H1 (cell line): ENCODE results near the gene MAPRE3. TPM values are rescaled to one million over a fixed set of nuclear protein-coding genes. Genes with fewer than 3 reads are reported as not detected.

Experiments
- CTCF ChIA-PET: fragments of 300-600 bp; sonication (Branson Sonifier 250); formaldehyde crosslinking; loops from one replicate; lab custom pipeline; 2021; ENCODE audit not compliant: partially characterized antibody; lab: Charles Lee
- POLR2A ChIA-PET: fragments of 300-600 bp; sonication (Branson Sonifier 250); formaldehyde crosslinking; loops from one replicate; lab custom pipeline; 2021; ENCODE audit warnings: inconsistent platforms; ENCODE audit not compliant: partially characterized antibody; lab: Charles Lee
- DNase-seq, 2 experiments: peaks; one replicate each; pipeline versions ENCODE4 v3.0.0 to v3.0.0-alpha.2; 2010 to 2022; ENCODE audit warnings: low spot score in 2 of 2, low read depth in 1 of 2, mixed read lengths in 1 of 2
- FAIRE-seq: peaks from 2 replicates; lab custom pipeline; 2011; peaks lifted over from hg19 to GRCh38; lab: Jason Lieb, UNC
- H2AFZ ChIP-seq: 2 replicates; pipeline ENCODE4 v1.8.1; 2012; ENCODE audit warnings: low read length, inconsistent platforms
- H2AK5ac ChIP-seq: 2 replicates; pipeline ENCODE4 v1.6.1; 2013; ENCODE audit warnings: low read depth, low read length
- H2BK120ac ChIP-seq: replicated peaks from 2 replicates; pipeline ENCODE3; 2013; ENCODE audit warnings: low read depth, low read length, inconsistent platforms
- H2BK12ac ChIP-seq: 2 replicates; pipeline ENCODE4 v1.6.1; 2013; ENCODE audit warnings: low read depth, low read length
- H2BK15ac ChIP-seq: 2 replicates; pipeline ENCODE4 v1.6.1; 2013; ENCODE audit warnings: low read length
- H2BK20ac ChIP-seq: 2 replicates; pipeline ENCODE4 v1.6.1; 2013; ENCODE audit warnings: low read length
- H2BK5ac ChIP-seq: 2 replicates; pipeline ENCODE4 v1.6.1; 2013; ENCODE audit warnings: low read depth, low read length
- H3K14ac ChIP-seq: 2 replicates; pipeline ENCODE4 v1.6.1; 2013; ENCODE audit warnings: inconsistent platforms; ENCODE audit not compliant: insufficient read length
- H3K18ac ChIP-seq: 2 replicates; pipeline ENCODE4 v1.6.1; 2013; ENCODE audit warnings: low read length; ENCODE audit errors: extremely low read depth
- H3K23ac ChIP-seq: 2 replicates; pipeline ENCODE4 v1.6.1; 2013; ENCODE audit warnings: inconsistent platforms; ENCODE audit not compliant: insufficient read length
- H3K23me2 ChIP-seq: 2 replicates; pipeline ENCODE4 v1.6.1; 2013; ENCODE audit warnings: low read depth, low read length
- H3K27ac ChIP-seq: 2 replicates; pipeline ENCODE4 v1.6.1; 2011; ENCODE audit warnings: low read depth, low read length, inconsistent platforms
- H3K27me3 ChIP-seq, 4 experiments: replicated peaks in 1 of 4; 1 replicate in 1 of 4; 2 replicates in 3 of 4; pipeline versions ENCODE4 v1.6.1 to v1.8.1; 2011 to 2013; ENCODE audit warnings: low read length in 3 of 4, mild to moderate bottlenecking in 3 of 4, inconsistent platforms in 2 of 4, mixed read lengths in 2 of 4, moderate library complexity in 1 of 4; ENCODE audit not compliant: control insufficient read depth in 3 of 4, insufficient read depth in 3 of 4; ENCODE audit errors: extremely low read depth in 1 of 4
- H3K36me3 ChIP-seq, 4 experiments: 2 replicates each; pipeline versions ENCODE4 v1.6.1 to v1.8.1; 2011 to 2013; ENCODE audit warnings: mild to moderate bottlenecking in 4 of 4, low read length in 3 of 4, moderate library complexity in 2 of 4, control low read depth in 1 of 4, inconsistent platforms in 1 of 4; ENCODE audit not compliant: insufficient read depth in 4 of 4, control insufficient read depth in 2 of 4
- H3K4ac ChIP-seq: replicated peaks from 2 replicates; pipeline ENCODE3; 2013; ENCODE audit warnings: low read length, low read depth, mixed read lengths, inconsistent platforms; ENCODE audit not compliant: insufficient read length
- H3K4me1 ChIP-seq, 4 experiments: replicated peaks in 1 of 4; 1 replicate in 1 of 4; 2 replicates in 3 of 4; pipeline versions ENCODE4 v1.6.1 to v1.8.1; 2011 to 2013; ENCODE audit warnings: low read length in 3 of 4, inconsistent platforms in 2 of 4, mixed read lengths in 1 of 4; ENCODE audit not compliant: insufficient read depth in 4 of 4, control insufficient read depth in 3 of 4
- H3K4me2 ChIP-seq, 2 experiments: 2 replicates each; pipeline versions ENCODE4 v1.6.1 to v1.8.1; 2011 to 2013; ENCODE audit warnings: low read depth in 2 of 2, low read length in 2 of 2, control low read depth in 1 of 2, inconsistent platforms in 1 of 2, mild to moderate bottlenecking in 1 of 2; ENCODE audit not compliant: insufficient read depth in 1 of 2
- H3K4me3 ChIP-seq, 4 experiments: fragments of 200-600, 300-600 bp in 1 of 4; sonication (generic), shearing (Covaris generic), sonication (Bioruptor Twin) in 1 of 4; 2 replicates each; pipeline versions ENCODE4 v1.5.1 to v1.8.1; 2011 to 2016; ENCODE audit warnings: low read length in 4 of 4, low read depth in 3 of 4, control low read depth in 2 of 4, inconsistent platforms in 2 of 4, mild to moderate bottlenecking in 2 of 4, mixed read lengths in 1 of 4, moderate library complexity in 1 of 4; ENCODE audit not compliant: insufficient read depth in 2 of 4; ENCODE audit errors: extremely low read depth in 1 of 4
- H3K56ac ChIP-seq: replicated peaks from 2 replicates; pipeline ENCODE3; 2013; ENCODE audit warnings: low read depth, mild to moderate bottlenecking, mixed read lengths, low read length, inconsistent platforms; ENCODE audit not compliant: insufficient read length
- H3K79me1 ChIP-seq: 2 replicates; pipeline ENCODE4 v1.6.1; 2013; ENCODE audit warnings: low read depth, low read length, control low read depth
- H3K79me2 ChIP-seq, 2 experiments: 2 replicates each; pipeline versions ENCODE4 v1.6.1 to v1.8.1; 2012 to 2013; ENCODE audit warnings: low read length in 2 of 2, mild to moderate bottlenecking in 2 of 2, inconsistent platforms in 1 of 2; ENCODE audit not compliant: insufficient read depth in 2 of 2, control insufficient read depth in 1 of 2
- H3K9ac ChIP-seq, 4 experiments: replicated peaks in 1 of 4; 1 replicate in 1 of 4; 2 replicates in 3 of 4; pipeline versions ENCODE4 v1.6.1 to v1.8.1; 2011 to 2013; ENCODE audit warnings: low read depth in 3 of 4, low read length in 3 of 4, control low read depth in 2 of 4, mild to moderate bottlenecking in 2 of 4, moderate library complexity in 2 of 4, inconsistent platforms in 1 of 4; ENCODE audit errors: extremely low read depth in 1 of 4
- H3K9me3 ChIP-seq, 2 experiments: 2 replicates each; pipeline versions ENCODE4 v1.6.1 to v1.8.1; 2012 to 2013; ENCODE audit warnings: mild to moderate bottlenecking in 2 of 2, moderate library complexity in 2 of 2, control low read depth in 1 of 2, inconsistent platforms in 1 of 2, low read depth in 1 of 2, low read length in 1 of 2, mixed read lengths in 1 of 2; ENCODE audit not compliant: insufficient read depth in 2 of 2
- H4K20me1 ChIP-seq, 2 experiments: replicated peaks in 1 of 2; 2 replicates each; pipeline versions ENCODE3 to v1.8.1; 2011 to 2013; ENCODE audit warnings: inconsistent platforms in 2 of 2, low read length in 2 of 2, mild to moderate bottlenecking in 1 of 2; ENCODE audit not compliant: insufficient read depth in 2 of 2, control insufficient read depth in 1 of 2
- H4K5ac ChIP-seq: 2 replicates; pipeline ENCODE4 v1.6.1; 2013; ENCODE audit warnings: low read length, low read depth, mixed read lengths, inconsistent platforms; ENCODE audit not compliant: insufficient read length
- H4K8ac ChIP-seq: 2 replicates; pipeline ENCODE4 v1.8.0; 2013; ENCODE audit warnings: mild to moderate bottlenecking, moderate library complexity, low read length, inconsistent platforms; ENCODE audit not compliant: insufficient read depth; ENCODE audit errors: extremely low read depth
- H4K91ac ChIP-seq: replicated peaks from 2 replicates; pipeline ENCODE3; 2013; ENCODE audit warnings: low read length, mixed read lengths, inconsistent platforms; ENCODE audit not compliant: insufficient read length
- CBX8 ChIP-seq: fragments of 300-800, 300-1000 bp; sonication (generic); IDR thresholded peaks from 2 replicates; pipeline ENCODE4 v1.7.1; 2016; ENCODE audit warnings: low read depth, low read length, borderline replicate concordance
- CHD1 ChIP-seq: IDR thresholded peaks from 2 replicates; pipeline ENCODE4 v1.6.1; 2012; ENCODE audit warnings: low read depth, low read length, improper control_type of control experiment
- NANOG ChIP-seq: IDR thresholded peaks from 2 replicates; pipeline ENCODE4 v1.6.1; 2011; ENCODE audit warnings: low read length, low read depth, mild to moderate bottlenecking, inconsistent platforms; ENCODE audit not compliant: insufficient read depth, poor library complexity, severe bottlenecking
- SP2 ChIP-seq: IDR thresholded peaks from 2 replicates; pipeline ENCODE4 v1.6.1; 2012; ENCODE audit warnings: mild to moderate bottlenecking, low read length, inconsistent platforms
- SRF ChIP-seq: IDR thresholded peaks from 2 replicates; pipeline ENCODE4 v1.6.1; 2011; ENCODE audit warnings: mild to moderate bottlenecking, low read depth, low read length, moderate library complexity
- TBP ChIP-seq: IDR thresholded peaks from 2 replicates; pipeline ENCODE4 v1.6.1; 2011; ENCODE audit warnings: low read depth, low read length, improper control_type of control experiment
- WGBS, 2 experiments: shearing (Covaris generic) in 1 of 2; methylation state at CpG; one replicate each; pipeline versions ENCODE4 v1.1.6 to v1.1.7; 2013 to 2015; ENCODE audit warnings: low lambda C conversion rate in 2 of 2, mixed read lengths in 2 of 2, inconsistent platforms in 1 of 2, low coverage in 1 of 2, missing lambda C conversion rate in 1 of 2; ENCODE audit not compliant: insufficient replicate concordance in 2 of 2, insufficient coverage in 1 of 2, insufficient read length in 1 of 2; ENCODE audit errors: extremely low coverage in 1 of 2, missing lambda C conversion rate in 1 of 2; 5-methylcytosine and 5-hydroxymethylcytosine counted together
- polyA plus RNA-seq, 7 experiments: library from polyadenylated mRNA; depleted of rRNA in 3 of 7; stranded (reverse) in 5 of 7; unstranded in 2 of 7; fragments of >200 nt in 5 of 7; fragments of 200-250 nt in 2 of 7; gene quantifications; 1 replicate in 5 of 7; 2 replicates in 1 of 7; 4 replicates in 1 of 7; pipeline versions ENCODE4 v1.2.1 to v1.2.3, GENCODE V29; 2011 to 2013; ENCODE audit warnings: missing spikeins in 2 of 7, mixed read lengths in 2 of 7
- total RNA-seq: library from RNA; stranded (reverse); fragmentation: NEBNext Ultra II Directional; extraction: Animal tissue kit (Norgen Biotek cat#: 25700); gene quantifications from 2 replicates; pipeline ENCODE4 v1.2.1, GENCODE V29; 2021

MAPRE3 gene
- total and polyA plus RNA-seq, 2 of the 8 experiments (the other 6 are each of a cell fraction or from before 2014, with no cell fraction given), result 4.9 to 6.6 TPM

DNA sequence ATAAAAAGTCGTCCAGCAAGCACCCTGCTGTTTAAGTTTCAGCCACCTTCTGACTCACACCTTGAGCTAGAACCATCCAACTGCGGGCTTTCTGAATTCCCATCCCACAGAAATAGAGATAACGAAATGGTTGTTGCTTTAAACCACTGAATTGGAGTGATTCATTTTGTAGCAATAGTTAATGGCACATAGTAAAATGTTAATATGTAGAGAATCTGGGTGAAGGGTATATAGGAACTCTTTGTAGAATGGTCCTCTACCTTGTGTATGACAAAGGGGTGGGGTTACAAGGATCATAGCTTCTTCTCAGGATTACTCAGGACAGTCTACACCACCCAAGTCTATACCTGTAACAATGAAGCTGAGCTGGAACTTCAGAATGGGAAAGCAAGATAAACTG, 2.4 kb upstream of the MAPRE3 start:
- Histone ChIP-seq H3K18ac (no peak overlapping the region), H3K4ac (no peak overlapping the region), H2BK120ac (no peak overlapping the region), H3K79me2 (no peaks in the 10 kb centered on the region), H2BK15ac (no peak overlapping the region), H2BK20ac (no peak overlapping the region), H3K36me3 (no peaks in the 10 kb centered on the region), H3K23ac (no peak overlapping the region), H3K79me1 (no peaks in the 10 kb centered on the region), H2AFZ (no peak overlapping the region), H3K4me3 (no peak overlapping the region), H3K56ac (no peak overlapping the region), H2BK5ac (no peak overlapping the region), H4K8ac (no peak overlapping the region), H2AK5ac (no peak overlapping the region), H4K20me1 (no peaks in the 10 kb centered on the region), H3K27ac (no peak overlapping the region), H4K5ac (no peak overlapping the region), H3K9ac (no peak overlapping the region), H2BK12ac (no peak overlapping the region), H3K9me3 (no peaks in the 10 kb centered on the region), H3K14ac (no peak overlapping the region), H3K4me1 (no peaks in the 10 kb centered on the region; a peak in 1 of 7 replicates), H4K91ac (no peak overlapping the region), H3K23me2 (peaks cover 7% of the 10 kb centered on the region), H3K27me3 (peaks cover 0 to 14% (median 3%) of the 10 kb centered on the region in 4 experiments; a peak in 4 of 7 replicates), H3K4me2 (no peak overlapping the region)
- WGBS, 2 experiments, result 77% methylated on average over 3 of the region's 3 CpGs; no CpG with 5 or more reads in 1 of the 2 experiments
- DNase-seq (no peak), FAIRE-seq (no peak)
- TF ChIP-seq SP2 (no peak), CBX8 (no peak), SRF (no peak), NANOG (no peak), CHD1 (no peak), TBP (no peak)
- POLR2A ChIA-PET, result interaction anchor here (1.1 to 3.1 kb wide), 4 partner anchors 11 to 57 kb away, joined by 3 to 12 read pairs (median 4); no protein-coding TSS in a partner anchor
- CTCF ChIA-PET, result interaction anchor here (0.8 to 21.6 kb wide), 9 partner anchors 15 to 122 kb away, joined by 3 to 416 read pairs (median 6); no protein-coding TSS in a partner anchor
